ENCODE measurements around the gene SUSD6.

GRCh38 chr14:69600304-69600891, 11.0 kb upstream of the SUSD6 start:
- TF ChIP-seq CTCF (IDR thresholded peaks at IDR 0.05) (no peak), POLR2A (IDR thresholded peaks at IDR 0.05) (no peak)
